Naive thymus-derived CD8-positive, alpha-beta T cell (primary cell): ENCODE results near the gene SLC2A3. TPM values are rescaled to one million over a fixed set of nuclear protein-coding genes. Genes with fewer than 3 reads are reported as not detected.
"Not testable (repeated sequence)": the region's sequence is repeated elsewhere in the genome, so short reads cannot be mapped to it uniquely, and the experiment has no call there.

Source experiments
- ATAC-seq, 2 donors: fragments of 150-1000 bp; cut with Tn5 transposase in 1 of 2; sonication (Bioruptor Pico), chemical (Tn5 transposase) in 1 of 2; 1 replicate in 1 of 2; 2 replicates in 1 of 2; pipeline ENCODE4 v1.10.0; 2021; ENCODE audit warnings: mild to moderate bottlenecking in 2 of 2, moderate library complexity in 2 of 2
- POLR2A ChIA-PET: fragments of 350-600 bp; sonication (Branson Sonifier 250); formaldehyde crosslinking; loops from one replicate; lab custom pipeline; 2021; ENCODE audit warnings: antibody characterized with exemption; lab: Charles Lee
- DNase-seq, 10 donors: peaks; one replicate each; pipeline versions ENCODE4 v3.0.0 to v3.0.0-alpha.2; 2020 to 2022
- H3K27ac Mint-ChIP-seq, 10 donors: one replicate each; pipeline ENCODE4 v1.8.0; 2020 to 2022; ENCODE audit warnings: mild to moderate bottlenecking in 10 of 10, mixed read lengths in 10 of 10, moderate library complexity in 4 of 10, inconsistent platforms in 1 of 10
- H3K27me3 Mint-ChIP-seq, 5 donors: one replicate each; pipeline ENCODE4 v1.8.0; 2021 to 2022; ENCODE audit warnings: mixed read lengths in 5 of 5
- H3K36me3 Mint-ChIP-seq, 3 donors: one replicate each; pipeline ENCODE4 v1.8.0; 2020 to 2022; ENCODE audit warnings: mixed read lengths in 3 of 3, mild to moderate bottlenecking in 2 of 3, inconsistent platforms in 1 of 3
- H3K4me1 Mint-ChIP-seq, 4 donors: one replicate each; pipeline ENCODE4 v1.8.0; 2021 to 2022; ENCODE audit warnings: mixed read lengths in 4 of 4
- H3K4me3 Mint-ChIP-seq, 10 donors: one replicate each; pipeline ENCODE4 v1.8.0; 2020 to 2022; ENCODE audit warnings: mild to moderate bottlenecking in 10 of 10, mixed read lengths in 10 of 10, moderate library complexity in 6 of 10, inconsistent platforms in 1 of 10
- H3K9me3 Mint-ChIP-seq, 9 donors: one replicate each; pipeline ENCODE4 v1.8.0; 2020 to 2022; ENCODE audit warnings: mixed read lengths in 9 of 9, mild to moderate bottlenecking in 3 of 9, inconsistent platforms in 1 of 9, moderate library complexity in 1 of 9
- polyA plus RNA-seq, 3 donors: library from polyadenylated mRNA; unstranded; fragments of 300-500 nt; fragmentation: Illumina TruSeq; gene quantifications; one replicate each; pipeline ENCODE4 v1.2.3, GENCODE V29; 2021
- total RNA-seq, 8 experiments: library from RNA in 2 of 8; stranded (reverse) in 2 of 8; gene quantifications; one replicate each; pipeline ENCODE4 v1.2.3 and lab custom pipeline; 2021 to 2026

Gene SLC2A3
- total RNA-seq, result 100 to 1,000 TPM; 108 to 115 TPM
- 10 to 100 TPM; 47.6 to 88.0 (median 71.8) TPM for polyA plus RNA-seq
- total RNA-seq (lab: John Stamatoyannopoulos, UW), result 90.0 to 1,748 (median 116) reads per million in 6 experiments

DNA sequence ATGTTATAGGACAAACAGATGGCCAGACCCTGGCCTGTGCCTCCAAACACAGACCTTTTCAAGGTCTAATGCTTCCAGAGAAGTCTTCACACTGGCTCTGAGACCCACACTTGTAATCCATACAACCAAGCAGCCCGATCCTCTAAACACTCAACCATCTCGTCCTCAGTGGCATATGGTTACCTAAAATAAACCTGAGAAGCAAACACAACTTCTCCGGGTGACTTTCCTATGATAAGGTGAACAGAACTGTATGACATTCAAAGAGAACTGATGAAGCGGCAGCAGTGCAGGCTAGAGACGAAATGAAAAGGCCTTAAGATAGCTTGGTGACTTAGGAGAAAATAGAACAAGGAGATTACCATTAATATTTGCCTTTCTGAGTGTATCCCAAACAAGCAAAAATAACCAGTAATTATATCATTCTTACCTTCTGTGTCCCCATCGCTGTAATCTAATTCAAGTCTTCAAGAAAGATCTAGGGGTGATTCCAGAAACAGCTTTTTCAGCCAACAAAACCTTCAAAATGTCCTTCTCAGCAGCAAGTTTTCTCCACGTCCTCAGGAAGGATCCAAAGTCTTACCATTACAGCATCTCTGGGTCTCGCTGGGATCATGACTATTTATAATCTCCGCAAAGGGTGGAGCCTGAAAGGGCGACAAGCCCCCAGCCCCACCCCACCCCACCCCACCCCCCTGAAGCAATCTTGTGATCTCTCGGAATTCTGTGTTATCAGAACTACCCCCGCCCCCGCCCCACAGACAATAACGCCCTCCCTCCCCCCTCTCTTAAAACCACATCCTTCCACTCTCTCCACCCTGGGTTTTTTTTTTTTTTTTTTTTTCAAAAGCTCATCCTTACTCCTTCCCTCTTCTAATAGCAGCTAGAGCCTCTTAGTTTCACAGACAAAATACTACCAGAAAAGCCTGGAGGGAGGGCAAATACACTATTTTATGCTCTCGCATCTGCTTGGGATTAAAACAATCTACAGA is at the start of gene SLC2A3:
Gene SLC2A3 (minus strand): TSS at position 598 of the 992 bp plus-strand sequence. CDS start 153 bp downstream, at position 445.
- DNase-seq, result peak; percentile 57 to 92 (median 88)
- H3K36me3 Mint-ChIP-seq, result peaks cover 0 to 7% (median 0%) of the 10 kb centered on the region in 3 donors
- peak; percentile 66 to 70 for ATAC-seq
- H3K9me3 Mint-ChIP-seq, result no peaks in the 10 kb centered on the region
- H3K27ac Mint-ChIP-seq, result no peak within 1 kb of the TSS
- POLR2A ChIA-PET, result interaction anchor here (0.6 to 7.5 kb wide), 23 partner anchors 9 to 992 kb away, joined by 3 to 311 read pairs (median 4); partner anchors contain the start of genes C12orf57, FOXJ2 and RNU7-1
- peaks cover 6 to 18% (median 16%) of the 10 kb centered on the region in 4 donors for H3K4me1 Mint-ChIP-seq
- H3K4me3 Mint-ChIP-seq, result no peak within 1 kb of the TSS
- no peaks in the 10 kb centered on the region for H3K27me3 Mint-ChIP-seq

DNA sequence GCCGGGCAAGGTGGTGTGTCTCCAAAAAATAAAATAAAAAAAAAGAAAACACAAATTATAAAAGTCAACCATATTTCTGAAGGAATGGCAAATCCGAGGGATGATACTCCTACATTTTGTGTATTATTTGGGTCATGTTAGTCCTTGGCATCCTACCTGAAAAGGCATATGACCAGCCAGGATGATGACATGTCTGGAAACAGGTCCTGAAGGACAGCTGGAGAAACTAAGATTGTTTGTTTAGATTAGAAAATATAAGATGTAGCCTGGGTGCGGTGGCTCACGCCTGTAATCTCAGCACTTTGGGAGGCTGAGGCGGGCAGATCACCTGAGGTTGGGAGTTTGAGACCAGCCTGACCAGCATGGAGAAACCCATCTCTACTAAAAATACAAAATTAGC is 48.9 kb upstream of the SLC2A3 start:
- POLR2A ChIA-PET, result interaction anchor here (0.6 to 1.6 kb wide), 2 partner anchors 14 to 48 kb away, joined by 3 to 9 read pairs; no protein-coding TSS in a partner anchor
- Mint-ChIP-seq H3K4me1 (peaks cover 2 to 16% (median 6%) of the 10 kb centered on the region in 4 donors), H3K9me3 (no peaks in the 10 kb centered on the region), H3K27me3 (no peaks in the 10 kb centered on the region), H3K27ac (no peak overlapping the region), H3K36me3 (no peaks in the 10 kb centered on the region), H3K4me3 (no peak overlapping the region)
- ATAC-seq (no peak), DNase-seq (no peak)

DNA sequence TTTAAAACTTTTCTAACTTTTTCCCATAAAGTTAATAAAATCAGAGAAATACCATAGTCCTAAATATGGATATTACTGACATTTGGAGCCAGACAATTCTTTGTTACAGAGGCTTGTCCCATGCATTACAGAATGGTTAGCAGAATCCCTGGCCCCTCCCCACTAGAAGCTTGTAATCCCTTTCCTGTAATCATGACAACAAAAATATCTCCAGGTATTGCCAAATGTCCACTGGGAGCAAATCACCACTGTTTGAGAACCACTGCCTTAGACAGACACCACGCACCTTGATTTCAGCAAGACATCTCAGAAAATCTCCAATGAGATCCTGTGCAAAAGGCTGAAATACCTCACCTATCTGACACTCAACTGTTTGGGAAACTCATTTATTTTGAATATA is 47.5 kb upstream of the SLC2A3 start:
- POLR2A ChIA-PET, result not testable (repeated sequence)

DNA sequence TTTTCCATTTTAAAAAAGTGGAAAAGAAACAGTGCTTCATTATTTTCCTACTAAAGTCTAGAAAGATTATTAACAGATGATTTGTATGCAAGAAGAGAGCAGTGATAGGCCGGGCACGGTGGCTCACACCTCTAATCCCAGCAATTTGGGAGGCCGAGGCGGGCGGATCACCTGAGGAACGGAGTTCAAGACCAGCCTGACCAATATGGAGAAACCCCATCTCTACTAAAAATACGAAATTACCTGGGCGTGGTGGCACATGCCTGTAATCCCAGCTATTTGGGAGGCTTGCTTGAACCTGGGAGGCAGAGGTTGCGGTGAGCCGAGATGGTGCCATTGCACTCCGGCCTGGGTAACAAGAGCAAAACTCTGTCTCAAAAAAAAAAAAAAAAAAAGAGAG is 47.0 kb upstream of the SLC2A3 start:
- not testable (repeated sequence) for H3K27me3 Mint-ChIP-seq

More for the DNA sequence above, 47.5 kb upstream of the SLC2A3 start:
- H3K27me3 Mint-ChIP-seq, H3K4me1 Mint-ChIP-seq, H3K27ac Mint-ChIP-seq, H3K36me3 Mint-ChIP-seq, DNase-seq, H3K4me3 Mint-ChIP-seq, ATAC-seq, H3K9me3 Mint-ChIP-seq: not testable (repeated sequence)

DNA sequence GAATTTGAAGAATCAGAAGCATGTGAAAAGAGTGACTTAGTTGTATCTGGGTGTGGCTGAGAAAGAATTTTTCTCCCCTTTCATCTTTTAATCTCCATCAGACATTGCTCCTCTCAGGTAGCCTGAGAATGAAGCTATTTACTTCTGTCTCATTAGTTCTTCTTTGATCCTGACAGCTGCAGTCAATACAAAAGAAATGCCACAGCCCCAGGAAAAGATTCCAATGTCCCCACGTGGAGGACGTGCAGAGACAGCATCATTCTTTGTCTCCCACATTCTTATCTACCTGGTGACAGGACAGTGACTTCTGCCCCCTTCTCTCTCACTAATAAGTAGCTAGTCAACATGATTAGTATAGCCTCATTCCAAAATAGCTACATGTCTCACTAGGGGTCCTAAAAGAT is 46.3 kb upstream of the SLC2A3 start:
- H3K4me3 Mint-ChIP-seq, H3K27ac Mint-ChIP-seq, POLR2A ChIA-PET, H3K9me3 Mint-ChIP-seq, ATAC-seq, DNase-seq, H3K27me3 Mint-ChIP-seq, H3K36me3 Mint-ChIP-seq: not testable (repeated sequence)
- peaks cover 0 to 12% (median under 1%) of the 10 kb centered on the region in 4 donors for H3K4me1 Mint-ChIP-seq

More for the DNA sequence above, 47.0 kb upstream of the SLC2A3 start:
- H3K27ac Mint-ChIP-seq, H3K9me3 Mint-ChIP-seq, H3K36me3 Mint-ChIP-seq, H3K4me3 Mint-ChIP-seq, ATAC-seq, H3K4me1 Mint-ChIP-seq, DNase-seq, POLR2A ChIA-PET: not testable (repeated sequence)

DNA sequence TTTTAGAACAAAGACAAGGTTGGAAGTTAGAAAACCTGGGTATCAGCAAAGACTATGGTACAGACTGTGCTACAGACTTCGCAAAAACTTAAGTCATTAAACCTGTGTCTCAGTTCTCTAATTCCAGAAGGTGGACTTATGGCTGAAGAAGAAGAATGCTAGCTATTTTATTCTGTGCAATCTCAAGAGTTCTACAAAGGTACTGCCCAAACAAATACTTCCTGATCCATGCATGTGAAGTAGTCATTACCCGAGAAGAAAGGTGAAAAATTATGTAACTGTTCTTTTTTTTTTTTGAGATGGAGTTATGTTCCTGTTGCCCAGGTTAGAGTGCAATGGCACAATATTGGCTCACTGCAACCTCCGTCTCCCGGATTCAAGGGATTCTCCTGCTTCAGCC is 45.5 kb upstream of the SLC2A3 start:
- POLR2A ChIA-PET, result no interaction called here
- Mint-ChIP-seq H3K4me3 (no peak overlapping the region), H3K27ac (no peak overlapping the region), H3K4me1 (peaks cover 0 to 16% (median under 1%) of the 10 kb centered on the region in 4 donors), H3K36me3 (no peaks in the 10 kb centered on the region), H3K9me3 (no peaks in the 10 kb centered on the region), H3K27me3 (no peaks in the 10 kb centered on the region)
- ATAC-seq (no peak), DNase-seq (no peak)

DNA sequence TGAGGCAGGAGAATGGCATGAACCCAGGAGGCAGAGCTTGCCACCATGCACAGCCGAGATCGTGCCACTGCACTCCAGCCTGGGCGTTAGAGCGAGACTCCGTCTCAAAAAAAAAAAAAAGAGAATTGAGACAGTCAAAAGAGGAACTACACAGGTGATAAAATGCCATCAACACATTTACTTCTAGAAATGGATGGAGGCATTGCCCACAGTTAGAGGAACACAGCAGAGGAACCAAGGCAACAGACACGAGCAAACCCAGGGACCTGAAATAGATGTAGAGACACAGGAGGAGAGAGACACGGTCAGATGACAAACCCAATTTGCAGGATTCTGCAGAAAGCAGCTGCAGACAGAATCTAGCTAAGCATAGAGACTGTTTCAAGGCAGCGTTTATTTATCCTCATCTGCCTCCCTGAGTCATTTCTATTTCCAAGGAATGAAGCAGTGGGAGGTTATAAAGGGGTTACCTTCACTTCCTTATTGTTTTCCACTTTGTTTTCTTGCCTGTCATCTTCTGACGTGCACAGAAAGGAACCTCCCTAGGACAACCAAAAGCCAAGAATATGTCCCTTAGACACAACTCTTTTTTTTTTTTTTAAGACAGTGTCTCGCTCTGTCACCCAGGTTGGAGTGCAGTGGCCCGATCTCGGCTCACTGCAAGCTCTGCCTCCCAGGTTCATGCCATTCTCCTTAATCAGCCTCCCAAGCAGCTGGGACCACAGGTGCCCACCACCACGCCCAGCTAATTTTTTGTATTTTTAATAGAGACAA is 41.6 kb upstream of the SLC2A3 start:
- H3K9me3 Mint-ChIP-seq, H3K27me3 Mint-ChIP-seq, DNase-seq, H3K36me3 Mint-ChIP-seq, H3K4me3 Mint-ChIP-seq: not testable (repeated sequence)
- Mint-ChIP-seq H3K4me1 (peaks cover 3 to 26% (median 7%) of the 10 kb centered on the region in 4 donors), H3K27ac (peak overlapping the region in 1 of 10 donors; percentile 73)
- POLR2A ChIA-PET, result interaction anchor here (0.6 to 0.7 kb wide), 2 partner anchors 12 to 13 kb away, joined by 3 read pairs; no protein-coding TSS in a partner anchor
- peak in 1 of 2 donors; percentile 55 for ATAC-seq

DNA sequence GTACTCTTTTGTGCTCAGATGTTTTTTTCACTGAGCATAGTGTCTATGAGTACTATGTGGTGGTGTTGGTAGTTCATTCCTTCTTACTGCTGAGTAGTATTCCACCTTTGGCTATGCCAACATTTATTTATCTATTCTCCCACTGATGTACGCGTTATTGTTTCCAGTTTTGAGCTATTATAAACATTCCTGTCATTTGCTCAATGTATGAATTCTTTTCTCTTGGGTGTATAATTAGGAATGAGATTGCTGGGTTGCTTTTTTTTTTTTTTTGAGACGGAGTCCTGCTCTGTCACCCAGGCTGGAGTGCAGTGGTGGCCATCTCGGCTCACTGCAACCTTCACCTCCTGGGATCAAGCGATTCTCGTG is 37.5 kb upstream of the SLC2A3 start:
- ATAC-seq (no peak), DNase-seq (no peak)
- Mint-ChIP-seq H3K4me3 (peak overlapping the region; percentile 36 to 78 (median 62)), H3K9me3 (no peaks in the 10 kb centered on the region), H3K4me1 (peaks cover 12 to 48% (median 27%) of the 10 kb centered on the region in 4 donors), H3K27me3 (no peaks in the 10 kb centered on the region), H3K27ac (peak overlapping the region; percentile 48 to 94 (median 92)), H3K36me3 (peaks cover 0 to 2% (median 0%) of the 10 kb centered on the region in 3 donors)
- POLR2A ChIA-PET, result interaction anchor here (0.7 to 6.4 kb wide), 4 partner anchors 12 to 37 kb away, joined by 3 to 86 read pairs (median 4); partner anchors contain the start of gene SLC2A3

DNA sequence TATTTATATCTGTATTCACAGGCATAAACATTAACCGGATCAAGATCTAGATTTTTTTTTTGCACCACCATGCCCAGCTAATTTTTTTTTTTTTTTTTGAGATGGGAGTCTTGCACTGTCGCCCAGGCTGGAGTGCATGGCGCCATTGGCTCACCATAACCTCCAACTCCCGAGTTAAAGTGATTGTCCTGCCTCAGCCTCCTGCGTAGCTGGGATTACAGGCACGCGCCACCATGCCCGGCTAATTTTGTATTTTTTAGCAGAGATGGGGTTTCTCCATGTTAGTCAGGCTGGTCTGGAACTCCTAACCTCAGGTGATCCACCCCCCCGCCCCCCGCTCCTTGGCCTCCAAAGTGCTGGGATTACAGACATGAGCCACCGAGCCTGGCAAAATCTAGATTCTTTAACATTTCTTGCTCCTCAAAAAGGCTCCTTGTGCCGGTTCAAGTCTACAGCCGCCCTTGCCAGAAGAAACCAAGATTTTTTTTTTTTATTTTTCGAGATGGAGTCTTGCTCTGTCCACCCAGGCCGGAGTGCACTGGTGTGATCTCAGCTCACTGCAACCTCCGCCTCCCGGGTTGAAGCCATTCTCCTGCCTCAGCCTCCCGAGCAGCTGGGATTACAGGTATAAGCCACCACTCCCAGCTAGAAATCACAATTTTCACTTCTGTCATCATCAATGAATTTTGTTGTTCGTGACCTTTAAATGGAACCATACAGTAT is 36.9 kb upstream of the SLC2A3 start:
- H3K27ac Mint-ChIP-seq, result peak overlapping the region; percentile 87 to 94 (median 92)
- peaks cover 0 to 2% (median 0%) of the 10 kb centered on the region in 3 donors for H3K36me3 Mint-ChIP-seq
- H3K4me3 Mint-ChIP-seq, result peak overlapping the region; percentile 69 to 86 (median 76)
- DNase-seq (no peak), ATAC-seq (no peak)
- POLR2A ChIA-PET, result interaction anchor here (0.8 to 6.4 kb wide), 5 partner anchors 12 to 39 kb away, joined by 3 to 86 read pairs (median 3); partner anchors contain the start of gene SLC2A3
- H3K9me3 Mint-ChIP-seq, result no peaks in the 10 kb centered on the region
- H3K4me1 Mint-ChIP-seq, result peaks cover 10 to 43% (median 29%) of the 10 kb centered on the region in 4 donors
- H3K27me3 Mint-ChIP-seq, result no peaks in the 10 kb centered on the region

DNA sequence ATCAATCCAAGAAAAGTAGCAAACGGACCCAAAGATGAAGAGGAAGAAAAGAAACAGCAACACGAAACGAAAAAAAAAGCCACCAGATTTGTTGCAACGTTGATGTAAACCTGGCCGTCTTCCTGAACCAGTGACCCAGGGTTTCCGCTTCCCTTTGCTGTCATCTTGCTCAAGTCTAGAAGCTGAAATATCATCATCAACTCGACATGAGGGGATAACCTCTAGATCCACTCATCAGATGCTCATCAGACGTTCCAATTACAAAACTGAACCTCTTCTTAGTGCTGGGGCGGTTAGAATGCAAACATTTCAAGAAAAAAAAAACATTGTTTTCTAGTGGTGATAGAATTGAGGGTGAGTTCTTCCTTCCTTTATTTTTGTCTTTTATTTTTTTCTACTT is 36.3 kb upstream of the SLC2A3 start:
- H3K4me3 Mint-ChIP-seq, result peak overlapping the region; percentile 69 to 86 (median 76)
- peak in 2 of 10 donors; percentile 36 to 47 for DNase-seq
- POLR2A ChIA-PET, result interaction anchor here (0.8 to 6.4 kb wide), 6 partner anchors 11 to 122 kb away, joined by 3 to 86 read pairs (median 3); partner anchors contain the start of gene SLC2A3
- not testable (repeated sequence) for H3K36me3 Mint-ChIP-seq, H3K27me3 Mint-ChIP-seq, H3K9me3 Mint-ChIP-seq
- peak; percentile 14 to 33 for ATAC-seq
- H3K27ac Mint-ChIP-seq, result peak overlapping the region; percentile 60 to 94 (median 92)
- H3K4me1 Mint-ChIP-seq, result peaks cover 10 to 39% (median 29%) of the 10 kb centered on the region in 4 donors

DNA sequence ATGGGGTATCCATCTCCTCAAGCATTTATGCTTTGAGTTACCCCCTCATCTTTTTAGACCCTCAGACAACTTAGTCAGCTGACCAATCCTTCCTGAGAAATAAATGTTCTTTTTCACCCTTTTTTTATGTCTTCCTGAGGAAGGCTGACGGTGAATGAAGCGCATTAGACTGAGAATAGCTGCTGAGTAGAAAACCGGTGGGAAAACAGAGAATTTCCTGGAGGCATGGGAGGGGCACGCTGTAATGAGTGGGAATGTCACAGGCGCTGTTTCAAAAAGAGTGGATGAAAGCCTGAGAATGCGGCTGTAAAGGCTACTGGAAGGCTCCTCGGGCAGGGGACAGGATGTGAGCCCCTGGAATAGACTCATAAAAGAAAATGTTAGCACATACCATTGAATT is 35.8 kb upstream of the SLC2A3 start:
- H3K9me3 Mint-ChIP-seq, H3K27me3 Mint-ChIP-seq, H3K36me3 Mint-ChIP-seq, DNase-seq, ATAC-seq: not testable (repeated sequence)
- Mint-ChIP-seq H3K27ac (peak overlapping the region; percentile 94 to 99 (median 96)), H3K4me3 (peak overlapping the region; percentile 79 to 92 (median 87)), H3K4me1 (peaks cover 10 to 35% (median 30%) of the 10 kb centered on the region in 4 donors)
- POLR2A ChIA-PET, result interaction anchor here (0.6 to 6.4 kb wide), 11 partner anchors 11 to 1740 kb away, joined by 3 to 86 read pairs (median 5); partner anchors contain the start of genes NECAP1 and SLC2A3
